ENCODE data around the gene USP30. TPM values are rescaled to one million over a fixed set of nuclear protein-coding genes. Genes with fewer than 3 reads are reported as not detected.

USP30 gene
- total RNA-seq, 4 donors from 2014 or later: 6.4 to 21.2 (median 13.3) TPM

- Histone ChIP-seq H3K36me3 (peaks cover 0 to 10% of the 10 kb centered on the region in 2 donors), H3K27me3 (no peaks in the 10 kb centered on the region), H3K27ac (peak within 1 kb of the TSS; percentile 93 to 99 (median 97)), H3K4me3 (peak within 1 kb of the TSS; percentile 67 to 78 (median 72)), H3K4me1 (peaks cover 35 to 76% of the 10 kb centered on the region in 2 donors), H3K9me3 (no peaks in the 10 kb centered on the region)
- in situ Hi-C loops (cut with MboI; ENCODE audit: low sequenced_read_pairs in 4 of 4) (loop anchor here in 1 of 4 donors (25.0 kb wide), 1 partner anchor 429 kb away; no protein-coding TSS in a partner anchor), intact Hi-C loops (cut with DNase I; ENCODE audit: low total_unique reads) (loop anchor here (1.0 to 10.0 kb wide), 4 partner anchors 15 to 424 kb away; no protein-coding TSS in a partner anchor)
- peak; percentile 71 to 74 for ATAC-seq
- peak; percentile 84 to 87 for TF ChIP-seq POLR2A (IDR thresholded peaks at IDR 0.05)
- TF ChIP-seq, protein P1, sequence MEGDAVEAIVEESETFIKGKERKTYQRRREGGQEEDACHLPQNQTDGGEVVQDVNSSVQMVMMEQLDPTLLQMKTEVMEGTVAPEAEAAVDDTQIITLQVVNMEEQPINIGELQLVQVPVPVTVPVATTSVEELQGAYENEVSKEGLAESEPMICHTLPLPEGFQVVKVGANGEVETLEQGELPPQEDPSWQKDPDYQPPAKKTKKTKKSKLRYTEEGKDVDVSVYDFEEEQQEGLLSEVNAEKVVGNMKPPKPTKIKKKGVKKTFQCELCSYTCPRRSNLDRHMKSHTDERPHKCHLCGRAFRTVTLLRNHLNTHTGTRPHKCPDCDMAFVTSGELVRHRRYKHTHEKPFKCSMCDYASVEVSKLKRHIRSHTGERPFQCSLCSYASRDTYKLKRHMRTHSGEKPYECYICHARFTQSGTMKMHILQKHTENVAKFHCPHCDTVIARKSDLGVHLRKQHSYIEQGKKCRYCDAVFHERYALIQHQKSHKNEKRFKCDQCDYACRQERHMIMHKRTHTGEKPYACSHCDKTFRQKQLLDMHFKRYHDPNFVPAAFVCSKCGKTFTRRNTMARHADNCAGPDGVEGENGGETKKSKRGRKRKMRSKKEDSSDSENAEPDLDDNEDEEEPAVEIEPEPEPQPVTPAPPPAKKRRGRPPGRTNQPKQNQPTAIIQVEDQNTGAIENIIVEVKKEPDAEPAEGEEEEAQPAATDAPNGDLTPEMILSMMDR (IDR thresholded peaks at IDR 0.05 in 4 of 5, conservative IDR thresholded peaks at IDR 0.05 in 1 of 5): no peak
- DNase-seq: peak; percentile 95 to 98
Measured at GRCh38 chr12:109115758-109116610, 63.6 kb downstream of the USP30 start, which contains the start of gene ACACB. TSS of gene ACACB (plus strand) at chr12:109116587. CDS start at chr12:109139406, 22,819 bp downstream.

DNA sequence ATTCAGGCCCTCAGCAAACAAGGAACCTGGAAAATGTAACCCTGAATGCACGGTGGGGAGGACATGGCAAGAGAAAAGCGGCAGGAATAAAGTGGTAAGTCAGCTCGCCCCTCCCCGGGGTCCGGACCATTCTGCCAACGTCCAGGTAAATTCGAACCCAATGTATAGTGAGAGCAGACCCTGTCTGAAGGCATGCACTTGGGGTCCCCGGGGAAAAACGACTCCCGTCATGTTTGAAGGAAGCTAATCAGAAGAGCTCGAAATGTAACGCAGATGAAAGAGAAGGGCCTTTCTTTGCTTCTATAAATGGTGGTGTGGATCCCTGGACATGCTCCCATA is 64.2 kb downstream of the USP30 start:
- ATAC-seq (no peak), DNase-seq (no peak)
- in situ Hi-C loops (cut with MboI; ENCODE audit: low sequenced_read_pairs in 4 of 4): loop anchor here in 1 of 4 donors (25.0 kb wide), 1 partner anchor 429 kb away; no protein-coding TSS in a partner anchor
- intact Hi-C loops (cut with DNase I; ENCODE audit: low total_unique reads): loop anchor here (1.0 to 10.0 kb wide), 4 partner anchors 15 to 424 kb away; no protein-coding TSS in a partner anchor
- H3K27ac ChIP-seq: peak overlapping the region; percentile 93 to 99 (median 97)
- no peaks in the 10 kb centered on the region for H3K27me3 ChIP-seq
- peaks cover 41 to 78% of the 10 kb centered on the region in 2 donors for H3K4me1 ChIP-seq
- peaks cover 0 to 10% of the 10 kb centered on the region in 2 donors for H3K36me3 ChIP-seq
- H3K9me3 ChIP-seq: no peaks in the 10 kb centered on the region
- peak overlapping the region; percentile 67 to 78 (median 72) for H3K4me3 ChIP-seq
- TF ChIP-seq, protein P1 (IDR thresholded peaks at IDR 0.05 in 4 of 5, conservative IDR thresholded peaks at IDR 0.05 in 1 of 5): no peak
- TF ChIP-seq POLR2A (IDR thresholded peaks at IDR 0.05): peak; percentile 20 to 34

DNA sequence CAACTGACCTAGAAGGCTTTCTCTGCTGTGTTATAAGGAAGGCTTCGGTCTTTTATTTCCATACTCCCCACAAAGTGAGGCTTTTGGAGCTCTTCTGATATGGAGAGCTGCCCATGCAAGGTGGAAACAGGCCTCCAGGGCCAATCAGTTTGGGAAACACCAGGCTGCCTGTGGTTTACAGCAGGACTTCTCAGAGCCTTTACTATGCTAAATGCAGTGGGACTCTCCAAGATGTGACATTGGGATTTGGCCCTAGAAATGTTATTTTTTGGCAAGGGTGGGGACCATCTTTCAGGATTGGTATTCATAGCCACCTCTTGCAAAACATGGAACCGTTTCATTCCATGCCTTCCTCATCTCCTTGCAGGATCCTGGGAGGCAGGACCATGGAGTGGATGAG is 67.7 kb downstream of the USP30 start:
- intact Hi-C loops (cut with DNase I; ENCODE audit: low total_unique reads) (no loop called here), in situ Hi-C loops (cut with MboI; ENCODE audit: low sequenced_read_pairs in 4 of 4) (loop anchor here in 1 of 4 donors (25.0 kb wide), 1 partner anchor 433 kb away; no protein-coding TSS in a partner anchor)
- H3K27ac ChIP-seq: peak overlapping the region; percentile 93 to 99 (median 97)
- DNase-seq: no peak
- H3K36me3 ChIP-seq: peaks cover 0 to 10% of the 10 kb centered on the region in 2 donors
- ATAC-seq: no peak
- H3K4me1 ChIP-seq: peaks cover 47 to 68% of the 10 kb centered on the region in 2 donors
- no peak for TF ChIP-seq POLR2A (IDR thresholded peaks at IDR 0.05)
- TF ChIP-seq, protein P1 (IDR thresholded peaks at IDR 0.05 in 4 of 5, conservative IDR thresholded peaks at IDR 0.05 in 1 of 5): no peak
- H3K27me3 ChIP-seq: no peaks in the 10 kb centered on the region
- peak overlapping the region; percentile 67 to 78 (median 72) for H3K4me3 ChIP-seq
- no peaks in the 10 kb centered on the region for H3K9me3 ChIP-seq

DNA sequence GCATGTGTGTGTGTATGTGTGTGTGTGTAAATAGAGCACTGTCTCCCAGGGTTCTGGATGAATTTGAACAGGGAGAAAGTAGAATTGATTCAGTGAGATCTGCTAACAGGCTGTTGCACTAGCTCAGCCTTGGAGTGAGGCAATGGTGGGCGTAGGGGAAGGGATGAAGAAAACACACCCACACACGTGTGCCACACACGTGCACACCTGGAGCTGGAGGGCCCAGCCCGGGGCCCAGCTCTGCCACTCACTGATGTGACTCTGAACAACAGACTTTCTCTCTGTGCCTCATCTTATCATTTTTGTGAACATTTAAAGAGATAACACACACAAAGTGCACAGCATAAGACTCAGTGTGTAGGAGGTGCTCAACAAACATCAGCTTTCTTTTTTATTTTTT is 68.2 kb downstream of the USP30 start:
- in situ Hi-C loops (cut with MboI; ENCODE audit: low sequenced_read_pairs in 4 of 4): loop anchor here in 1 of 4 donors (25.0 kb wide), 1 partner anchor 433 kb away; no protein-coding TSS in a partner anchor
- TF ChIP-seq POLR2A (IDR thresholded peaks at IDR 0.05): no peak
- TF ChIP-seq, protein P1 (IDR thresholded peaks at IDR 0.05 in 4 of 5, conservative IDR thresholded peaks at IDR 0.05 in 1 of 5): no peak
- Histone ChIP-seq H3K4me1 (peaks cover 47 to 68% of the 10 kb centered on the region in 2 donors), H3K27ac (peak overlapping the region; percentile 93 to 99 (median 97)), H3K36me3 (peaks cover 0 to 10% of the 10 kb centered on the region in 2 donors), H3K27me3 (no peaks in the 10 kb centered on the region), H3K9me3 (no peaks in the 10 kb centered on the region), H3K4me3 (peak overlapping the region; percentile 67 to 78 (median 72))
- DNase-seq: no peak
- intact Hi-C loops (cut with DNase I; ENCODE audit: low total_unique reads): no loop called here
- ATAC-seq: no peak
